ENCODE data around the gene RAD18. TPM values are rescaled to one million over a fixed set of nuclear protein-coding genes. Genes with fewer than 3 reads are reported as not detected.
A peak's percentile ranks its signal among the peaks of the same experiment; 100 is the strongest.

Gene RAD18
- total RNA-seq, 1 donor from 2014 or later, result 52.8 TPM

DNA sequence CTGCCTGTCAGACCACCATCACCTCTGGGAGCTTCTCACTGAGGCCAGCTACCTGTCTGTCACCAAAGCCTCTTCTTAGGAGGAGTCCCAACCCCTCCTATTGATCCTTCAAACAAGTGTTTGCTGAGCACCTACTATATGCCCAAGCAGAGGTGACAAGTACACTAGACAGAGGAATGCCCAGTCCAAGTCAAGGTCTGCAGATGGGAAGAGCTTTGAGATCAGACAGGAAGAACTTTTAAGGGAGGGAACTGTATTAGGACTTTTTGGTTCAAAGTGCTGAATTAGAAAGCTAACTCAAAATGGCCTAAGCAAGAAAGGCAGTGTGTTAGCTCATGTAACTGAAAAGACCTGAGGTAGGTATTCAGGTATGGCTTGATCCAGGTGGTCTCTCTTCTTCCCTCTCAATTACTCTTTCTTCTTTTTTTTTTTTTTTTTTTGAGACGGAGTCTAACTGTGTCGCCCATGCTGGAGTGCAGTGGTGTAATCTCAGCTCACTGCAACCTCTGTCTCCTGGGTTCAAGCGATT lies 3.6 kb upstream of the RAD18 start:
- peaks cover 2% of the 10 kb centered on the region for H3K36me3 Mint-ChIP-seq (ENCODE audit: low read depth)
- H3K9me3 Mint-ChIP-seq, result no peaks in the 10 kb centered on the region
- H3K27ac Mint-ChIP-seq, result no peak overlapping the region
- intact Hi-C loops (cut with micrococcal nuclease), result no loop called here
- H3K4me3 Mint-ChIP-seq, result no peak overlapping the region
- peaks cover 18% of the 10 kb centered on the region for H3K4me1 Mint-ChIP-seq
- H3K27me3 Mint-ChIP-seq, result peaks cover 7% of the 10 kb centered on the region
- no peak for DNase-seq

DNA sequence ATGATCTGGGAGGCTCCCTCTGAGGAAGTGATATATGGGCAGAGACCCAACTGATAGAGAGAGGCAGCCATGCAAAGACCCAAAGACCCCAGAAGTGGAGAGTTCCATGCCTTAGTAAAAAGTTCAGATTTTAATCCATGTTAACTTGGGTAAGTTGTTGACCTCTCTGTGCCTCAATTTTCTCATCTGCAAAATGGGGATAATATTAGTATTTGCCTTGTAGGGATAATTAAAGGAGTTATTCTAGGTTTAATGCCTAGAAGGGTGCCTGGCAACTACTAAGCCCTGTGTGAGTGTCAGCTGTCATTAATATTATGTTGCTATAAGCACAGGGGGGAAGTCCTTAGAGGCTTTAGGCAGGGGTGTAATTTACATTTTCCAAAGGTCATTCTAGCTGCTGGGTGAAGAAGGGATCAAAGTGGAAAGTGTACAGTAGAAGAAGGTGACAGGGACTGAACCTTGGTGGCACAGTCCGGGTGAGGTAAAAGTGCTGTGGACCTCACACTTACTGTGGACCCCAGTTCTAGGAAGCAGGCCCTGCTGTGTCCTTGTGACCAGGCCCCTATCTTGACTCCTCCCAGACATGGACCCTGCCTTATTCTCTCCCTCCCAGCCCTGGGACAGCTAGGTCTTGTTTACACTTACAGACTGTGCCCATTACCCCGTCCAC lies 3.0 kb upstream of the RAD18 start:
- H3K27me3 Mint-ChIP-seq, result peaks cover 7% of the 10 kb centered on the region
- peaks cover 18% of the 10 kb centered on the region for H3K4me1 Mint-ChIP-seq
- H3K4me3 Mint-ChIP-seq, result no peak overlapping the region
- H3K36me3 Mint-ChIP-seq (ENCODE audit: low read depth), result peaks cover 4% of the 10 kb centered on the region
- H3K9me3 Mint-ChIP-seq, result no peaks in the 10 kb centered on the region
- intact Hi-C loops (cut with micrococcal nuclease), result no loop called here
- no peak overlapping the region for H3K27ac Mint-ChIP-seq
- DNase-seq, result peak; percentile 53

DNA sequence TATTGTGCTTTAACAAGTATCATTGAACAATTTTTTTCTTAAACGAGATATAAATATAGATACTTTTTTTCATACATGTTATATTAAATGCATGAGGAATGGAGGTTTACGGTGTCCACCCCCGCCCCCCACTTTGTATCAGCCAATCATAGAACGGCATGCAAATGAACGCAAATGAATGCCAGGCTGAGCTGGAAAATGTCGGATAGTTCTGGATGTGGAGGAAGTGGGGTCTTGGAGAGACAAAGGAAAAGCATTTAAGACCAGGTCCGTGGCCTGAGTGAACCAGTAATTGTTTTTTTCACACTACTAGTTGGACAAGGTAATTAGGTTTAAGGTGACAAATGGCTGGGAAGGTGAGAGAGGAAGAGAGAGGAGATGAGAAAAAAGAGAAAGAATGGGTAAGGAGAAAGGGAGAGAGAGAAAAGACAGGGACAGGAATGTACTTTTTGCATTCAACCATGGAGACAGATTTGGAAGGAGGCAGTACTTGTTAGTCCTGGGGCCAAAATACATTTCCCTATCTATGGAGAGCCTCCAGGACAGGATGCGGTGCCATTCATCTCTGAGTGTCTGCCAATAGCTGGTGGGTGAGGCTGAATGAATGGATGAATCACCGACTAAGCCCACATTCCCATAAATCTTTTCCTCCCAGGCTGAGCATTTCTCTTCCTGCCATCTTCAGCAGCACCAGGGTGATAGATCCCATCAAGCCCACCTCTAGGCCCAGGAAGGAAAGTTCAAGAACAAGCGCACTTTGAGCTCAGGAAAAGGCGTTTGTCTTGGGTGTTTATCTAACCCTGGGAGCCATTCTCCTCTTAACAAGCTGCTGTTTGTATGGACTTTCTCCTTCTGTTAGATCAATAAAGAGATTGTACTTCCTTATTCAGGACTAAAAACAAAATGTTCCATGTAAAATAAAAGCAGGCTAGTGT lies 1.4 kb upstream of the RAD18 start:
- H3K27me3 Mint-ChIP-seq, result peaks cover 7% of the 10 kb centered on the region
- H3K4me3 Mint-ChIP-seq, result peak overlapping the region; percentile 94
- intact Hi-C loops (cut with micrococcal nuclease), result loop anchor here (5.0 kb wide), 1 partner anchor 398 kb away; the partner anchor contains the start of gene THUMPD3
- DNase-seq, result no peak
- peaks cover 12% of the 10 kb centered on the region for H3K36me3 Mint-ChIP-seq (ENCODE audit: low read depth)
- H3K9me3 Mint-ChIP-seq, result no peaks in the 10 kb centered on the region
- peak overlapping the region; percentile 55 for H3K27ac Mint-ChIP-seq
- H3K4me1 Mint-ChIP-seq, result peaks cover 21% of the 10 kb centered on the region

DNA sequence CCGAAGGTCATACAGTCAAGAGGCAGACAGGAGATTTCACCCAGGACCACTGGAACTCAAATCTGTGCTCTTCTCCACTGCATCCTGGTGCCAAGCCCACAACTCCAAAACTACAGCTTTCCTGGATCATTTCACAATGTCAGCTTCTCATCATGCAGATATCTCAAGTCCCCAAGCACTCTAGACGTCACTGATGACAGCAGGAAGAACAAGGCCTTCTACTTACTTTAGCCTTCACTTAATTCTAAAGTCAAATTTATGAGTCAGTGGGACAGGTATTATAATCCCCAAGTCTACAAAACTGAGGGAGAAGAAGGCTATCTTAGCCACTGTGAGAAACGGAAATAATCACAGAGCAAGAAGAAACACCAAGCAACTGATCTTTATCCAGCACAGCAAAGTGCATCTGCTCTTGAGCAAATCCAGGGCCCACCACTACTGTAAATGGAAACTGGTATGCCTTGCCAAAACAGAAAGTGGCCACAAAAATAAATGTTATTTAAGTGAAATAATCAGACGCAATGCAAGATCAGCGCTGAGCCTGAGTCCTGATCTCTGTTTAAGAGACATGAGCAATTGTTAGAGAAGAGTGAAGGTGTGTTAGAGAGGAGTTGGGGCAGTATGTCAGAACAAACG lies 928 bp downstream of the RAD18 start:
- intact Hi-C loops (cut with micrococcal nuclease), result loop anchor here (2.0 to 5.0 kb wide), 2 partner anchors 286 to 400 kb away; partner anchors contain the start of genes SRGAP3 and THUMPD3
- H3K4me1 Mint-ChIP-seq, result peaks cover 31% of the 10 kb centered on the region
- H3K27me3 Mint-ChIP-seq, result peaks cover 1% of the 10 kb centered on the region
- H3K27ac Mint-ChIP-seq, result peak overlapping the region; percentile 94
- peak; percentile 67 for DNase-seq
- H3K36me3 Mint-ChIP-seq (ENCODE audit: low read depth), result peaks cover 30% of the 10 kb centered on the region
- H3K9me3 Mint-ChIP-seq, result no peaks in the 10 kb centered on the region
- peak overlapping the region; percentile 94 for H3K4me3 Mint-ChIP-seq

DNA sequence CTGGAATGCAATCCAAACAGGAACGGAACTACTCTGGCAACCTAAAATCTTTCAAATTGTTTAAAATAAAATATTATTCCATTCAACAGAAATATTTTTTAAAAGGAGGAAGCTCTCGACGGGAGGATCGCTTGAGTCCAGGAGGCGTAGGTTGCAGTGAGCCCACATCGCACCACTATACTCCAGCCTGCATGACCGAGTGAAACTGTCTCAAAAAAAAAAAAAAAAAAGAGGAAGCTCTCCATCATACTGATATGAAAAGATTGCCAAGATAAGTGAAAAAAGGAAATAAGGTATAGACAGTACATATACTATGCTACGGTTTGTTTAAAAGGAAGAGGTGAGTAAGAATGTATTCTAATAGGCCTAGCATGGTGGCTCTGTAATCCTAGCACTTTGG lies 3.6 kb downstream of the RAD18 start:
- H3K36me3 Mint-ChIP-seq (ENCODE audit: low read depth), result peaks cover 40% of the 10 kb centered on the region
- intact Hi-C loops (cut with micrococcal nuclease), result loop anchor here (5.0 kb wide), 1 partner anchor 403 kb away; the partner anchor contains the start of gene THUMPD3
- no peaks in the 10 kb centered on the region for H3K9me3 Mint-ChIP-seq
- no peak overlapping the region for H3K4me3 Mint-ChIP-seq
- H3K27me3 Mint-ChIP-seq, result peaks cover 1% of the 10 kb centered on the region
- H3K4me1 Mint-ChIP-seq, result peaks cover 37% of the 10 kb centered on the region
- no peak overlapping the region for H3K27ac Mint-ChIP-seq
- DNase-seq, result no peak

DNA sequence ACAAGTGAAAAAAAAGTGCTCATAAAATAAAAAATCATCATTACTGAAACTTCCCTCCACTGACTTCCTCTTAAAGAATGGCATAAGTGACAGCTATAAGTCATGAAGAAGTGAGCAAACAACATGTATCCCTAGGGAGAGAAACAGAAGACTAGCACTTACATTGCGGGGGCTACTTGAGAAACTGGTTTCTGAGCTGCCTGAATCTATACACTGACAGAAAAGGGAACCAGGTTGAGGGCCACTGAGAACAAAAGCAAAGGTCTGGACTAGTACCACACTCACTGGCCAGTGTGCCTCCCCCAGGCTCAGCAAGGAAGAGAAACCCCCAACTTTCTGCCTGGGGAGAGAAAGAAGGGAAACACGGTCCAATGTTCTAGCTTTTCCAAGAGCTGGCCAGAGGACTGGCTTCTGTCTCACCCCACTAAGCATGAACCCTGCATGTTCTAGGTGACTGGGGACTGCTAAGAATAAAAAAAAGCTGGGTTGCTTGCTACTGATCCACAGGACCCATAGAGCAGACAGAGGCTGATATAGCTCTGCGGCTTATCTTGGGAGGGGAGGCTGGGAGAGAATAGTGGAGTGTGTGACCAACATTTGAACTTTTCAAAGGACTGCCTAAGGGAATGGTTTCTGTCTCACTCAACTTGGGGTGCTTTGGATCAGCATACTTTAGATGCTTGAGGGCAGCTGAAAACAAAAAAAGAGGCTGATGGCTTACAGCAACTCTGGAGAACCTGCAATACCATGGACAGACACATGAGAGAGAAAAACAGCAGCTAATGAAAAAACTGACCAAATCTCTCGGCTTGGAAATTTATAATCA lies 8.1 kb downstream of the RAD18 start:
- DNase-seq, result no peak
- peaks cover 21% of the 10 kb centered on the region for H3K4me1 Mint-ChIP-seq
- H3K9me3 Mint-ChIP-seq, result no peaks in the 10 kb centered on the region
- no peaks in the 10 kb centered on the region for H3K27me3 Mint-ChIP-seq
- H3K36me3 Mint-ChIP-seq (ENCODE audit: low read depth), result peaks cover 38% of the 10 kb centered on the region
- intact Hi-C loops (cut with micrococcal nuclease), result no loop called here
- H3K27ac Mint-ChIP-seq, result no peak overlapping the region
- no peak overlapping the region for H3K4me3 Mint-ChIP-seq

DNA sequence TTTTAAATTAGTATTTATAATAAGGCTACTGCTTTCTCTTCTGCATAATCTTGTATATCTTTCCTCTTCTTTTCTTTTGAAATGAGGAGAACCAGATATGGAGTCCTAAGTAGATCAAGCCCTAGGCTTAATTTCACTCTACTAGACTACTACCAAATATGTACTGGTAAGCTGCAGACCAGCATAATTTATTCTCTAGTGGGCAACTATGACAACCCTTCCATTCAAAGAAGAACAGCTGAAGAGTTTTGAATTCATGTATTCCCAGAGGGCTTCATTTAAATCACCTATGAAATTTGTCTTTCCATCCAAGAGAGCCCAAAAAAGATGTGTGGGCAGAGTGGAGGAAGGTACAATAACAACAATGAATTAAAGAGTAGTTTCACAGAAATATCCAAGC lies 10.0 kb downstream of the RAD18 start:
- peaks cover 17% of the 10 kb centered on the region for H3K4me1 Mint-ChIP-seq
- DNase-seq, result no peak
- no peaks in the 10 kb centered on the region for H3K27me3 Mint-ChIP-seq
- no peak overlapping the region for H3K27ac Mint-ChIP-seq
- peaks cover 22% of the 10 kb centered on the region for H3K36me3 Mint-ChIP-seq (ENCODE audit: low read depth)
- intact Hi-C loops (cut with micrococcal nuclease), result no loop called here
- H3K4me3 Mint-ChIP-seq, result no peak overlapping the region
- H3K9me3 Mint-ChIP-seq, result no peaks in the 10 kb centered on the region

DNA sequence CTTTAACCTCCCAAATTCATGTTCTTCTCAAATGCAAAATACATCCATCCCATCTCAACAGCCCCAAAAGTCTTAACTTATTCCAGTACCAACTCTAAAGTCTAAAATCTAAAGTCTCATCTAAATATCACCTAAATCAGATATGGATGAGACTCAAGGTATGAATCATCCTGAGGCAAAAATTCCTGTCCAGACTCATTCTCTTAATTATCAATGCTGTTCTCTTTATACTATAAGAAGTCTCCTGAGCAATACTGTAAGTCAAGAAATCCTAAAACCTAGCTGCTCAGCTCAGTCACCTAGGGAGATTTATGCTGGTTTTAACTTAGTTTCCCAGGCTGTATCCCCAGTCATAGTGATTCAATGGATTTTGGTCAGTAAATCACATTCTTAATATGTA lies 11.1 kb downstream of the RAD18 start:
- H3K9me3 Mint-ChIP-seq, result no peaks in the 10 kb centered on the region
- H3K27ac Mint-ChIP-seq, result no peak overlapping the region
- no peak overlapping the region for H3K4me3 Mint-ChIP-seq
- intact Hi-C loops (cut with micrococcal nuclease), result no loop called here
- peaks cover 14% of the 10 kb centered on the region for H3K4me1 Mint-ChIP-seq
- DNase-seq, result no peak
- H3K27me3 Mint-ChIP-seq, result no peaks in the 10 kb centered on the region
- H3K36me3 Mint-ChIP-seq (ENCODE audit: low read depth), result peaks cover 17% of the 10 kb centered on the region

DNA sequence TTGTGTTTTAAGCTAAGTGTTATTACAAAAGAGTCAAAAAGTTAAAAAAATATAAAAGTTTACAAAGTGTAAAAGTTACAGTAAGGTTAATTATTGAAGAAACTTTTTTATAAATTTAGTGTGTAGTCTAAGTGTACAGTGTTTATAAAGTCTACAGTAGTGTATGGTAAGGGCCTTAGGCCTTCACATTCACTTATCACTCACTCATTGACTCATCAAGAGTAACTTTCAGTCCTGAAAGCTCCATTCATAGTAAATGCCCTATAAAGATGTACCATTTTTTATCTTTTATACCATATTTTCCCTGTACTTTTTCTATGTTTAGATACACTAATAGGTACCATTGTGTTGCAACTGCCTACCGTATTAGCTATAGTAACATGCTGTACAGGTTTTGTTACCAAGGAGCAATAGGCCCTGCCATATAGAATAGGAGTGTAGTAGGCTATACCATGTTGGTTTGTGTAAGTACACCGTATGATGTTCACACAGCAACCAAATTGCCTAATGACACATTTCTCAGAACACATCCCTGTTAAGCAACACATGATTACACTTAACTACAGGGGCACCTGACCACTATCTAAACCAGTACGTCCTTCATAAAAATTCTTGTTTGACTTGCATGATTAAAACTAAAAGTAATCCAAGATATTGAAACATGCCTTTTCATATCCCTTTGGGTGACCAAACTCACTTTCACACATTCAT lies 17.2 kb downstream of the RAD18 start:
- Mint-ChIP-seq H3K9me3 (peaks cover 14% of the 10 kb centered on the region), H3K36me3 (ENCODE audit: low read depth) (peaks cover 47% of the 10 kb centered on the region), H3K27me3 (no peaks in the 10 kb centered on the region), H3K4me3 (no peak overlapping the region), H3K27ac (no peak overlapping the region), H3K4me1 (peaks cover 7% of the 10 kb centered on the region)
- intact Hi-C loops (cut with micrococcal nuclease), result no loop called here
- no peak for DNase-seq

DNA sequence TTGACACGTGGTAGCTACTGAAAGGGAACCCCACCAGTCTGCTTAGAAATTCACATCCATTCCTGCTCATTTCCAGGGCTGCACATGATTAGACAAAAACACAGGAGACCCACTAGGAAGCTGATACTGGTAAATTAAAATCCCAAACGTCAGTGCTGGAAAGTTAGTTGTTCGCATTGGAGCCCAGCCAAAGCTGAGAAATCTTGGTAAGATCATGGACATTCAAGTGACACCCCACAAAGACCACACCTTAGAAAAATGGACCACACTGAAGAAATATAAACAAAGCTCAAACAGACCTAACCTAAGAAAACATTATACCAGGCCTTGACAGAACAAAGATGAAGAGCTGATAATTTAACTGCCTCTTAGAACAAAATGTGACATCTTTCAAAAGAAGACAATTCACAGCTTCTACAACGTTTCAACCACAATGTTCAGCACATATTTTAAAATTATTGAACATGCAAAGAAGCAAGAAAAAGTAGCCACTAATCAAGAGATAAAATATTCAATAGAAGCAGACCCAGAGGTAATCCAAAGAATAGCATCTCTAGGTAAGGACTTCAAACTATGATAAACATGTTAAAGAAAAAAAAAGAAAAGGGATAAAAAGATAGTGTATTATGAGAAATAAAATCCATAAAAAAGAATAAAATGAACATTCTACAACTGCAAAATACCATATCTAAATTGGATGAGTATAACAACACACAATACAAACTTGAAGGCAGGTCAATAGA lies 20.4 kb downstream of the RAD18 start:
- Mint-ChIP-seq H3K27ac (no peak overlapping the region), H3K9me3 (peaks cover 14% of the 10 kb centered on the region), H3K27me3 (no peaks in the 10 kb centered on the region), H3K36me3 (ENCODE audit: low read depth) (peaks cover 64% of the 10 kb centered on the region), H3K4me3 (no peak overlapping the region), H3K4me1 (no peaks in the 10 kb centered on the region)
- DNase-seq, result no peak
- intact Hi-C loops (cut with micrococcal nuclease), result no loop called here

DNA sequence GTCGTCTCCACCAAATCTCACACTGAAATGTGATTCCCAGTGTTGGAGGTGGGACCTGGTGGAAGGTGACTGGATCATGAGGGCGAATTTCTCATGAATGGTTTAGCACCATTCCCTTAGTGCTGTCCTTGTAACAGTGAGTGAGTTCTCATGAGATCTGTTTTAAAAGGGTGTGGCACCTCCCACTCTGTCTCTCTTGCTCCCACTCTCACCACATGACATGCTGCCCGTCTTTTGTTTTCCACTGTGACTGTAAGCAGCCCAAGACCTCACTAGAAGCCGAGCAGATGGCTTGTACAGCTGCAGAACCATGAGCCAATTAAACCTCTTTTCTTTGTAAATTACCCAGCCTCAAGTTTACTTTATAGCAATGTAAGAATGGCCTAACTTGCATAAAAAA lies 21.2 kb downstream of the RAD18 start:
- Mint-ChIP-seq H3K9me3 (peaks cover 14% of the 10 kb centered on the region), H3K4me1 (peaks cover under 1% of the 10 kb centered on the region), H3K4me3 (no peak overlapping the region), H3K27ac (no peak overlapping the region), H3K36me3 (ENCODE audit: low read depth) (peaks cover 62% of the 10 kb centered on the region), H3K27me3 (no peaks in the 10 kb centered on the region)
- no peak for DNase-seq
- intact Hi-C loops (cut with micrococcal nuclease), result no loop called here

DNA sequence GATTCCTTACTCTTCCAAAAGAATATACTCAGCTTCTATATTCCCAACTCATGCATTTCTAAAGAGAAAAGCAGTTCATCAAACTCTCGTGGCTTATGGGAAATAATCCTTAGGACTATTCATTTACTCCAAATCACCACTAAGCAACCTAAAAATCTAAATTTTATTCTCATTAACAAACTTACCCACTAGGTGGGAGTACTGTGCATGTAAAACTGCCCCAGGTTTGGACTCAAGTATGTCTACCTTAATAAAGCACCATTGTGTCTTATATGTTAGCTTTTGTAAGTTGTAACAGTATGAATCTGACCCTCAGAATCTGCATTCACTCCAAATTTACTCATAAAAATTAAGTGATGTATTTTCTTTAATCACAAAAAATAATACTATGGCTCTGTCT lies 25.3 kb downstream of the RAD18 start:
- DNase-seq, result no peak
- intact Hi-C loops (cut with micrococcal nuclease), result no loop called here
- Mint-ChIP-seq H3K9me3 (peaks cover 4% of the 10 kb centered on the region), H3K27me3 (no peaks in the 10 kb centered on the region), H3K36me3 (ENCODE audit: low read depth) (peaks cover 50% of the 10 kb centered on the region), H3K4me1 (peaks cover 2% of the 10 kb centered on the region), H3K4me3 (no peak overlapping the region), H3K27ac (no peak overlapping the region)

Measured in activated CD4-positive, alpha-beta T cell treated with anti-CD3 and anti-CD28 coated beads, Interleukin-2, amount 10 ng/mL, durations not matched to agents 24 days and 14 days (primary cell).